Uterus (tissue), 4 donors: Measurements from ENCODE around the gene CDH12. TPM values are rescaled to one million over a fixed set of nuclear protein-coding genes. Genes with fewer than 3 reads are reported as not detected.

Source experiments
- DNase-seq, 2 donors: peaks; one replicate each; pipeline ENCODE4 v3.0.0-alpha.2; 2019 to 2020
- H3K27ac ChIP-seq, 2 donors: fragments of 200-600 bp; sonication (generic); 1 replicate in 1 of 2; 2 replicates in 1 of 2; pipeline ENCODE4 v1.5.1; 2016 to 2018
- H3K27me3 ChIP-seq, 2 donors: fragments of 200-600 bp; sonication (generic); one replicate each; pipeline ENCODE4 v1.5.1; 2018 to 2019; ENCODE audit warnings: control low read depth in 1 of 2
- H3K36me3 ChIP-seq, 2 donors: fragments of 200-600 bp; sonication (generic); one replicate each; pipeline ENCODE4 v1.5.1; 2019; ENCODE audit warnings: control low read depth in 1 of 2
- H3K4me1 ChIP-seq, 2 donors: fragments of 200-600 bp; sonication (generic); one replicate each; pipeline ENCODE4 v1.5.1; 2018 to 2019; ENCODE audit warnings: control low read depth in 1 of 2
- H3K4me3 ChIP-seq, 2 donors: fragments of 200-600 bp; sonication (generic); 1 replicate in 1 of 2; 2 replicates in 1 of 2; pipeline ENCODE4 v1.5.1; 2018 to 2019; ENCODE audit warnings: mild to moderate bottlenecking in 1 of 2
- H3K9me3 ChIP-seq, 2 donors: fragments of 200-600 bp; sonication (generic); one replicate each; pipeline ENCODE4 v1.5.1; 2019; ENCODE audit warnings: control low read depth in 1 of 2
- CTCF ChIP-seq, 4 experiments: fragments of 200-600 bp in 2 of 4; fragments of 450-650 bp in 2 of 4; sonication (generic) in 2 of 4; IDR thresholded peaks; one replicate each; pipeline ENCODE4 v1.5.1; 2016 to 2019; ENCODE audit warnings: antibody characterized with exemption in 4 of 4, mild to moderate bottlenecking in 2 of 4, moderate library complexity in 1 of 4
- POLR2A ChIP-seq, 2 donors: fragments of 450-650 bp; IDR thresholded peaks; one replicate each; pipeline ENCODE4 v1.6.1; 2016; ENCODE audit warnings: antibody characterized with exemption in 2 of 2, mild to moderate bottlenecking in 1 of 2, moderate library complexity in 1 of 2
- intact Hi-C: fragments of 100-400 bp; cut with DNase I; formaldehyde crosslinking; loops from one replicate; pipeline ENCODE4 v1.15.1; 2023; ENCODE audit warnings: low total_unique reads
- total RNA-seq, 4 donors: library from RNA; depleted of rRNA in 3 of 4; stranded (reverse); fragments of >200 nt in 3 of 4; gene quantifications; one replicate each; pipeline versions ENCODE4 v1.1.0 to v1.2.4, GENCODE V29; 2014 to 2023
- donor health status: DM: yes; HTN: yes; CAD: no.

CDH12 gene
- total RNA-seq, 4 donors from 2014 or later: 0.37 to 2.0 TPM; not detected in 2

- no peak for DNase-seq
- TF ChIP-seq CTCF (IDR thresholded peaks at IDR 0.05) (no peak), POLR2A (IDR thresholded peaks at IDR 0.05) (no peak)
- no peaks in the 10 kb centered on the region for H3K4me1 ChIP-seq
- intact Hi-C loops: no loop called here
- H3K36me3 ChIP-seq: no peaks in the 10 kb centered on the region
- no peak overlapping the region for H3K27ac ChIP-seq
- H3K4me3 ChIP-seq: no peak overlapping the region
- H3K9me3 ChIP-seq: no peaks in the 10 kb centered on the region
- H3K27me3 ChIP-seq: no peaks in the 10 kb centered on the region
Measured at GRCh38 chr5:22057012-22057411, 796.1 kb downstream of the CDH12 start.

- Histone ChIP-seq H3K4me1 (no peaks in the 10 kb centered on the region), H3K36me3 (no peaks in the 10 kb centered on the region), H3K27ac (no peak overlapping the region), H3K27me3 (no peaks in the 10 kb centered on the region), H3K4me3 (no peak overlapping the region), H3K9me3 (no peaks in the 10 kb centered on the region)
- intact Hi-C loops: no loop called here
- no peak for DNase-seq
- TF ChIP-seq POLR2A (IDR thresholded peaks at IDR 0.05) (no peak), CTCF (IDR thresholded peaks at IDR 0.05) (no peak)
Measured at GRCh38 chr5:22056601-22057000, 796.5 kb downstream of the CDH12 start.

DNA sequence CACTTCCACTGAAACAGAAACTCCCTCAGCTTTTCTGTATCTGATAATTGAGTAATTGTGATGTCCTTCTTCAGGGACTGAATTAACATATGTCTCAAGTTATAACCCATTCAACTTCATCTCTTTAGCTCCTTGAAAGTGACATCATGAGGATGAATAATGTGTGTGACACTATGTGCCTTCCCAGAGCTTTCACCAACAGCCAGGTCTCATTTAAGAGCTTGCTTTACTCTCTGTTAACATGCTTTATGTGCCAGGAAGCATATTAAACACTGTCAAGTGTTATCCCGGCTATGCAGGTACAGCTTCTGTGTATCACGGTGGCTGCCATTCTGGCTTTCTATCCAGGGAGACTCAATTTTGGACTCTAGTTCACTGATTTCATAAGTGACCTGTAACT, 799.9 kb downstream of the CDH12 start:
- Histone ChIP-seq H3K27me3 (no peaks in the 10 kb centered on the region), H3K27ac (no peak overlapping the region), H3K4me3 (no peak overlapping the region), H3K36me3 (no peaks in the 10 kb centered on the region), H3K4me1 (no peaks in the 10 kb centered on the region), H3K9me3 (no peaks in the 10 kb centered on the region)
- no peak for TF ChIP-seq CTCF (IDR thresholded peaks at IDR 0.05)
- TF ChIP-seq POLR2A (IDR thresholded peaks at IDR 0.05): no peak
- intact Hi-C loops: no loop called here
- no peak for DNase-seq

- DNase-seq: no peak
- H3K27ac ChIP-seq: no peak overlapping the region
- no peaks in the 10 kb centered on the region for H3K9me3 ChIP-seq
- no peaks in the 10 kb centered on the region for H3K27me3 ChIP-seq
- intact Hi-C loops: no loop called here
- TF ChIP-seq POLR2A (IDR thresholded peaks at IDR 0.05) (no peak), CTCF (IDR thresholded peaks at IDR 0.05) (no peak)
- H3K36me3 ChIP-seq: no peaks in the 10 kb centered on the region
- H3K4me3 ChIP-seq: no peak overlapping the region
- H3K4me1 ChIP-seq: no peaks in the 10 kb centered on the region
Measured at GRCh38 chr5:22051881-22052280, 801.3 kb downstream of the CDH12 start.

- intact Hi-C loops: no loop called here
- Histone ChIP-seq H3K9me3 (no peaks in the 10 kb centered on the region), H3K36me3 (no peaks in the 10 kb centered on the region), H3K27me3 (no peaks in the 10 kb centered on the region), H3K4me1 (no peaks in the 10 kb centered on the region), H3K4me3 (no peak overlapping the region), H3K27ac (no peak overlapping the region)
- TF ChIP-seq CTCF (IDR thresholded peaks at IDR 0.05) (no peak), POLR2A (IDR thresholded peaks at IDR 0.05) (no peak)
- no peak for DNase-seq
Measured at GRCh38 chr5:22050931-22051330, 802.2 kb downstream of the CDH12 start.
